OCI-LY3 (cell line): ENCODE data around the gene MGRN1.

ENCODE experiments used
- H2AFZ ChIP-seq: fragments of 200-600, 300-600 bp; shearing (Covaris generic); 2 replicates; pipeline ENCODE4 v1.6.0; 2014; ENCODE audit warnings: antibody characterized with exemption, low read depth, low read length
- H3K27ac ChIP-seq: fragments of 200-600, 300-600 bp; sonication (generic); 2 replicates; pipeline ENCODE4 v1.5.1; 2014; ENCODE audit warnings: mild to moderate bottlenecking, low read length, moderate library complexity, mixed read lengths
- H3K27me3 ChIP-seq: fragments of 200-600, 300-600 bp; sonication (generic); 2 replicates; pipeline ENCODE4 v1.6.1; 2014; ENCODE audit warnings: low read depth, low read length, mixed read lengths
- H3K36me3 ChIP-seq: fragments of 200-600, 300-600 bp; sonication (generic); replicated peaks from 2 replicates; pipeline ENCODE3; 2014; ENCODE audit warnings: low read depth, low read length, mixed read lengths
- H3K4me1 ChIP-seq: fragments of 300-600, 200-600 bp; sonication (generic); 2 replicates; pipeline ENCODE4 v1.6.1; 2014; ENCODE audit warnings: low read length, mixed read lengths
- H3K4me2 ChIP-seq: fragments of 200-600, 300-600 bp; sonication (generic); 2 replicates; pipeline ENCODE4 v1.6.1; 2014; ENCODE audit warnings: low read length, mixed read lengths
- H3K4me3 ChIP-seq: fragments of 300-600, 200-600 bp; sonication (generic); 2 replicates; pipeline ENCODE4 v1.5.1; 2014; ENCODE audit warnings: antibody characterized with exemption, mild to moderate bottlenecking, low read length, moderate library complexity
- H3K79me2 ChIP-seq: fragments of 300-600, 200-600 bp; shearing (Covaris generic); 2 replicates; pipeline ENCODE4 v1.6.1; 2014; ENCODE audit warnings: mild to moderate bottlenecking, low read length, mixed read lengths
- H3K9ac ChIP-seq: fragments of 300-600, 200-600 bp; shearing (Covaris generic); 2 replicates; pipeline ENCODE4 v1.6.0; 2014; ENCODE audit warnings: mild to moderate bottlenecking, low read length, moderate library complexity
- H3K9me3 ChIP-seq: fragments of 200-600, 300-600 bp; shearing (Covaris generic); 2 replicates; pipeline ENCODE4 v1.6.1; 2014; ENCODE audit warnings: low read length, mixed read lengths; ENCODE audit not compliant: insufficient read depth
- H4K20me1 ChIP-seq: fragments of 200-600, 300-600 bp; sonication (generic); 2 replicates; pipeline ENCODE4 v1.6.1; 2016; ENCODE audit warnings: low read length, mixed read lengths; ENCODE audit not compliant: insufficient read depth
- EZH2phosphoT487 ChIP-seq: fragments of 200-600 bp; shearing (Covaris generic); IDR thresholded peaks from 2 replicates; pipeline ENCODE4 v1.6.1; 2018; ENCODE audit warnings: antibody characterized with exemption, mixed run types, low read depth
- TF ChIP-seq, protein P1 (sequence below): fragments of 200-600, 300-600 bp; sonication (generic); IDR thresholded peaks from 2 replicates; pipeline ENCODE4 v1.5.1; 2014; ENCODE audit warnings: antibody characterized with exemption, low read length, low read depth

MGRN1 gene

DNA sequence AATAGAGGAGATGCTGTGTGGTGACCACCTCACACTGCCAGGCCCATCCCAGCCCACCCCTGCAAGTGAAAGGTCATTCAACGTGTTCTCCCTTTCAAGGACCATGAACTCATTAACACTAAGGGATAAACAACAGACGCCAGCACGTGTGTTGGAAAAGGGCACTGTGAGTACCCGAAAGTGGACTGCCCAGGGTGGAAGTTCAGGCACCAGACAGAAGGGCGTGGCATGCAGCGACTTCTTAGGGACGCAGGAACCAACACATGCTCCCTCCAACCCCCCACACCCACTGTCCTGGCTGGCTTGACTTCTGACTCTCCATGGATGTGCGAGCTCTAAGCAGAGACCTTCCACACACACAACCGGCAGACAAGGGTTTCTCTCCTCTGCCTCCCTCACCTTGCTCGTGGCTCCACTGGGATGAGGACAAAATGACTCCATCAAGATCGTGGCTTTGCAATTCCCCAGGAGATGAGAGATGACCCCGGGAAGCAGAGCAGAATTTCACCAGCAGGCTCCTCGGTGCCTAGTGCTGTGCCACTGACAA is 20.9 kb upstream of the MGRN1 start:
- Histone ChIP-seq H3K4me2 (no peak overlapping the region), H3K27me3 (peaks cover 11% of the 10 kb centered on the region; the same call in 1 of the 2 replicates), H3K4me1 (no peaks in the 10 kb centered on the region), H3K9me3 (no peaks in the 10 kb centered on the region), H3K36me3 (peaks cover 2% of the 10 kb centered on the region), H3K27ac (no peak overlapping the region), H3K79me2 (no peaks in the 10 kb centered on the region), H3K9ac (no peak overlapping the region), H4K20me1 (no peaks in the 10 kb centered on the region), H2AFZ (no peak overlapping the region), H3K4me3 (no peak overlapping the region)
- TF ChIP-seq, protein P1, sequence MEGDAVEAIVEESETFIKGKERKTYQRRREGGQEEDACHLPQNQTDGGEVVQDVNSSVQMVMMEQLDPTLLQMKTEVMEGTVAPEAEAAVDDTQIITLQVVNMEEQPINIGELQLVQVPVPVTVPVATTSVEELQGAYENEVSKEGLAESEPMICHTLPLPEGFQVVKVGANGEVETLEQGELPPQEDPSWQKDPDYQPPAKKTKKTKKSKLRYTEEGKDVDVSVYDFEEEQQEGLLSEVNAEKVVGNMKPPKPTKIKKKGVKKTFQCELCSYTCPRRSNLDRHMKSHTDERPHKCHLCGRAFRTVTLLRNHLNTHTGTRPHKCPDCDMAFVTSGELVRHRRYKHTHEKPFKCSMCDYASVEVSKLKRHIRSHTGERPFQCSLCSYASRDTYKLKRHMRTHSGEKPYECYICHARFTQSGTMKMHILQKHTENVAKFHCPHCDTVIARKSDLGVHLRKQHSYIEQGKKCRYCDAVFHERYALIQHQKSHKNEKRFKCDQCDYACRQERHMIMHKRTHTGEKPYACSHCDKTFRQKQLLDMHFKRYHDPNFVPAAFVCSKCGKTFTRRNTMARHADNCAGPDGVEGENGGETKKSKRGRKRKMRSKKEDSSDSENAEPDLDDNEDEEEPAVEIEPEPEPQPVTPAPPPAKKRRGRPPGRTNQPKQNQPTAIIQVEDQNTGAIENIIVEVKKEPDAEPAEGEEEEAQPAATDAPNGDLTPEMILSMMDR = no peak
- no peak for TF ChIP-seq EZH2phosphoT487

- Histone ChIP-seq H3K4me1 (no peaks in the 10 kb centered on the region), H3K79me2 (no peaks in the 10 kb centered on the region), H2AFZ (no peak overlapping the region), H3K4me2 (no peak overlapping the region), H3K36me3 (peaks cover 2% of the 10 kb centered on the region), H4K20me1 (no peaks in the 10 kb centered on the region), H3K27ac (no peak overlapping the region), H3K27me3 (peaks cover 9% of the 10 kb centered on the region; the same call in 1 of the 2 replicates), H3K4me3 (no peak overlapping the region), H3K9me3 (no peaks in the 10 kb centered on the region), H3K9ac (no peak overlapping the region)
- TF ChIP-seq EZH2phosphoT487 = no peak
- TF ChIP-seq, protein P1 = no peak
Measured at GRCh38 chr16:4604401-4604800, 20.2 kb upstream of the MGRN1 start.

DNA sequence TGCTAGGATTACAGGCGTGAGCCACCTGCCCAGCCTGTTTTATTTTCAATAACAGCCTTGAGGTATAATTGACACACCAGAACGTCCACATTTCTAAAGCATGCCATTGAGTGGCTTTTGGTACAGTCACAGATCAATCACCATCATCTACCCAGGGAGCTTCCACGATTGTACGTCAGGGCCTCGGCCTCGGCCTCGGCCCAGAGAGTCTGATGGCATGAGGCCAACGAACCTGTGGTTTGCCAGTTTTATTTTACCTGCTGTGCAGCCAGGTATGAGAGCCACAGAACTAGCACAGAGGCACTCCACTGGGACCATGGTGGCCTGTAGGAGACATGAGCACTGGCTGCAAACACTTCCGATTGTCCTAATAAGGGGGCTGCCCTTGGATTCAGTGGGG is 18.3 kb upstream of the MGRN1 start:
- no peak overlapping the region for H3K9ac ChIP-seq
- H3K27me3 ChIP-seq = 0 out of 2 replicates have a peak, but pooled peaks cover 4% of the 10 kb centered on the region
- H3K4me2 ChIP-seq = no peak overlapping the region
- H3K4me1 ChIP-seq = no peaks in the 10 kb centered on the region
- H2AFZ ChIP-seq = no peak overlapping the region
- H3K9me3 ChIP-seq = no peaks in the 10 kb centered on the region
- H3K36me3 ChIP-seq = peaks cover 2% of the 10 kb centered on the region
- TF ChIP-seq EZH2phosphoT487 = no peak
- TF ChIP-seq, protein P1 = no peak
- peaks cover 9% of the 10 kb centered on the region; the same call in 1 of the 2 replicates for H3K79me2 ChIP-seq
- H3K27ac ChIP-seq = no peak overlapping the region
- H3K4me3 ChIP-seq = no peak overlapping the region
- peaks cover 1% of the 10 kb centered on the region for H4K20me1 ChIP-seq

- Histone ChIP-seq H3K4me3 (no peak overlapping the region), H4K20me1 (peaks cover 12% of the 10 kb centered on the region)
Measured at GRCh38 chr16:4607841-4608703, 16.6 kb upstream of the MGRN1 start.

More at GRCh38 chr16:4607841-4608703, 16.6 kb upstream of the MGRN1 start:
- H3K4me1 ChIP-seq = peaks cover 4% of the 10 kb centered on the region
- peaks cover 2% of the 10 kb centered on the region for H3K36me3 ChIP-seq
- TF ChIP-seq, protein P1 = no peak
- no peak overlapping the region for H3K4me2 ChIP-seq
- no peak overlapping the region for H3K27ac ChIP-seq
- H3K9me3 ChIP-seq = no peaks in the 10 kb centered on the region
- no peak overlapping the region for H2AFZ ChIP-seq
- no peak overlapping the region for H3K9ac ChIP-seq
- no peaks in the 10 kb centered on the region for H3K27me3 ChIP-seq
- H3K79me2 ChIP-seq = peaks cover 23% of the 10 kb centered on the region
